B cell (primary cell): Measurements from ENCODE around the gene SPDYC. TPM values are rescaled to one million over a fixed set of nuclear protein-coding genes. Genes with fewer than 3 reads are reported as not detected.

Experiments used
- ATAC-seq: fragments of 200-7000 bp; cut with Tn5 transposase; one replicate; pipeline ENCODE4 v1.10.0; 2021; ENCODE audit warnings: low read depth, mild to moderate bottlenecking, moderate number of reproducible peaks, moderate library complexity
- CTCF ChIA-PET: fragments of 350-600 bp; sonication (Branson Sonifier 250); formaldehyde crosslinking; loops from one replicate; lab custom pipeline; 2021; ENCODE audit warnings: antibody characterized with exemption, inconsistent platforms; lab: Charles Lee
- POLR2A ChIA-PET: fragments of 350-600 bp; sonication (Branson Sonifier 250); formaldehyde crosslinking; loops from one replicate; lab custom pipeline; 2021; ENCODE audit warnings: antibody characterized with exemption; lab: Charles Lee
- DNase-seq: peaks from one replicate; pipeline ENCODE4 v3.0.0; 2013
- H2AFZ ChIP-seq: 2 replicates; pipeline ENCODE4 v1.6.1; 2012; ENCODE audit warnings: mild to moderate bottlenecking, low read depth, low read length; ENCODE audit not compliant: insufficient read depth, poor library complexity, severe bottlenecking
- H3K27ac ChIP-seq, 2 donors: 1 replicate in 1 of 2; 2 replicates in 1 of 2; pipeline ENCODE4 v1.5.1; 2012 to 2013; ENCODE audit warnings: low read length in 2 of 2, mild to moderate bottlenecking in 2 of 2, moderate library complexity in 1 of 2
- H3K27me3 ChIP-seq, 4 experiments: fragments of 200-600 bp in 1 of 4; sonication (generic) in 1 of 4; replicated peaks in 1 of 4; 1 replicate in 2 of 4; 2 replicates in 2 of 4; pipeline versions ENCODE4 v1.6.1 to v1.7.0; 2013 to 2016; ENCODE audit warnings: low read length in 3 of 4, mild to moderate bottlenecking in 2 of 4, mixed read lengths in 1 of 4, moderate library complexity in 1 of 4; ENCODE audit not compliant: insufficient read depth in 4 of 4, control insufficient read depth in 3 of 4; ENCODE audit errors: control extremely low read depth in 1 of 4
- H3K36me3 ChIP-seq, 2 experiments: replicated peaks in 1 of 2; 1 replicate in 1 of 2; 2 replicates in 1 of 2; pipeline versions ENCODE4 v1.6.1 to v1.7.1; 2013; ENCODE audit warnings: low read length in 1 of 2; ENCODE audit not compliant: insufficient read depth in 2 of 2, control insufficient read depth in 1 of 2; ENCODE audit errors: control extremely low read depth in 1 of 2, extremely low read depth in 1 of 2
- H3K4me1 ChIP-seq, 2 donors: fragments of 200-600 bp in 1 of 2; sonication (generic) in 1 of 2; 1 replicate in 1 of 2; 2 replicates in 1 of 2; pipeline versions ENCODE4 v1.5.1 to v1.6.1; 2013 to 2017; ENCODE audit warnings: low read length in 2 of 2; ENCODE audit not compliant: control insufficient read depth in 2 of 2, insufficient read depth in 2 of 2
- H3K4me2 ChIP-seq: replicated peaks from 2 replicates; pipeline ENCODE3; 2012; ENCODE audit warnings: mild to moderate bottlenecking, low read depth, low read length; ENCODE audit not compliant: poor library complexity, severe bottlenecking
- H3K4me3 ChIP-seq, 5 experiments: fragments of 200-600 bp in 1 of 5; sonication (generic) in 1 of 5; 1 replicate in 3 of 5; 2 replicates in 2 of 5; pipeline versions ENCODE4 v1.5.1 to v1.7.0; 2011 to 2016; ENCODE audit warnings: low read length in 4 of 5, mild to moderate bottlenecking in 4 of 5, low read depth in 2 of 5, control low read depth in 1 of 5, moderate library complexity in 1 of 5; ENCODE audit not compliant: insufficient read depth in 1 of 5; ENCODE audit errors: control extremely low read depth in 1 of 5, extremely low read depth in 1 of 5
- H3K79me2 ChIP-seq: fragments of 200-600 bp; sonication (generic); one replicate; pipeline ENCODE4 v1.6.0; 2016; ENCODE audit warnings: low read length; ENCODE audit not compliant: control insufficient read depth, insufficient read depth
- H3K9ac ChIP-seq: fragments of 200-600 bp; sonication (generic); 2 replicates; pipeline ENCODE4 v1.6.1; 2017; ENCODE audit warnings: mild to moderate bottlenecking, low read length, moderate library complexity
- H3K9me3 ChIP-seq, 3 donors: one replicate each; pipeline versions ENCODE4 v1.6.1 to v1.7.1; 2013; ENCODE audit warnings: low read length in 2 of 3; ENCODE audit not compliant: control insufficient read depth in 2 of 3, insufficient read depth in 1 of 3; ENCODE audit errors: control extremely low read depth in 1 of 3
- H4K20me1 ChIP-seq: 2 replicates; pipeline ENCODE4 v1.6.0; 2012; ENCODE audit warnings: mild to moderate bottlenecking, low read length; ENCODE audit not compliant: insufficient read depth, control insufficient read depth, poor library complexity, severe bottlenecking
- H3K27ac Mint-ChIP-seq: one replicate; pipeline ENCODE4 v1.8.0; 2021; ENCODE audit warnings: mixed read lengths
- H3K27me3 Mint-ChIP-seq: one replicate; pipeline ENCODE4 v1.8.0; 2021; ENCODE audit warnings: mixed read lengths
- H3K4me1 Mint-ChIP-seq: one replicate; pipeline ENCODE4 v1.8.0; 2021; ENCODE audit warnings: mixed read lengths
- H3K4me3 Mint-ChIP-seq: one replicate; pipeline ENCODE4 v1.8.0; 2021; ENCODE audit warnings: mixed read lengths
- H3K9me3 Mint-ChIP-seq: one replicate; pipeline ENCODE4 v1.8.0; 2022; ENCODE audit warnings: mixed read lengths; ENCODE audit not compliant: insufficient read depth
- CTCF ChIP-seq: fragments of 200-600 bp; IDR thresholded peaks from one replicate; pipeline ENCODE4 v1.8.0; 2022; ENCODE audit warnings: antibody characterized with exemption, mild to moderate bottlenecking
- EZH2 ChIP-seq: IDR thresholded peaks from 2 replicates; pipeline ENCODE4 v1.6.1; 2012; ENCODE audit warnings: borderline replicate concordance, low read depth, mild to moderate bottlenecking, moderate library complexity, low read length; ENCODE audit not compliant: insufficient read depth, poor library complexity, severe bottlenecking
- WGBS: methylation state at CpG from one replicate; pipeline ENCODE4 v1.1.5; 2013; ENCODE audit warnings: missing lambda C conversion rate; ENCODE audit not compliant: insufficient coverage; 5-methylcytosine and 5-hydroxymethylcytosine counted together
- intact Hi-C: fragments of 100-400 bp; cut with micrococcal nuclease; formaldehyde crosslinking; loops from one replicate; pipeline ENCODE4 v1.10.0; 2022
- polyA plus RNA-seq: library from polyadenylated mRNA; depleted of rRNA; stranded (reverse); fragments of >200 nt; gene quantifications from 2 replicates; pipeline ENCODE4 v1.2.3, GENCODE V29; 2012
- total RNA-seq, 2 donors: library from RNA; stranded (reverse); fragments of 120-200 nt in 1 of 2; gene quantifications; 1 replicate in 1 of 2; 2 replicates in 1 of 2; pipeline versions ENCODE4 v1.2.3 to v1.2.4, GENCODE V29; 2013 to 2022

The SPDYC gene
- total and polyA plus RNA-seq, 2 donors (not counting 1 experiment from before 2014, with no cell fraction given): not detected

- intact Hi-C loops: no loop called here
- DNase-seq (no peak), ATAC-seq (no peak)
- Histone ChIP-seq H4K20me1 (no peaks in the 10 kb centered on the region), H3K9ac (no peak overlapping the region), H3K36me3 (no peaks in the 10 kb centered on the region), H3K79me2 (no peaks in the 10 kb centered on the region), H3K9me3 (no peaks in the 10 kb centered on the region), H3K27me3 (no peaks in the 10 kb centered on the region), H3K4me1 (peaks cover 6 to 11% of the 10 kb centered on the region in 2 donors), H3K27ac (no peak overlapping the region), H3K4me2 (no peak overlapping the region), H3K4me3 (no peak overlapping the region), H2AFZ (no peak overlapping the region)
- 92% methylated on average over 9 of the region's 9 CpGs for WGBS
- ChIA-PET CTCF (interaction anchor here (0.6 to 2.0 kb wide), 3 partner anchors 19 to 1665 kb away, joined by 3 to 5 read pairs (median 4); no protein-coding TSS in a partner anchor), POLR2A (interaction anchor here (0.5 kb wide), 1 partner anchor 106 kb away, joined by 3 read pairs; no protein-coding TSS in a partner anchor)
- no peak for TF ChIP-seq EZH2
- TF ChIP-seq CTCF: no peak
- Mint-ChIP-seq H3K27me3 (no peaks in the 10 kb centered on the region), H3K27ac (no peak overlapping the region), H3K4me1 (peaks cover 4% of the 10 kb centered on the region), H3K9me3 (no peaks in the 10 kb centered on the region), H3K4me3 (no peak overlapping the region)
Measured at GRCh38 chr11:65218446-65218845, 48.4 kb downstream of the SPDYC start.

DNA sequence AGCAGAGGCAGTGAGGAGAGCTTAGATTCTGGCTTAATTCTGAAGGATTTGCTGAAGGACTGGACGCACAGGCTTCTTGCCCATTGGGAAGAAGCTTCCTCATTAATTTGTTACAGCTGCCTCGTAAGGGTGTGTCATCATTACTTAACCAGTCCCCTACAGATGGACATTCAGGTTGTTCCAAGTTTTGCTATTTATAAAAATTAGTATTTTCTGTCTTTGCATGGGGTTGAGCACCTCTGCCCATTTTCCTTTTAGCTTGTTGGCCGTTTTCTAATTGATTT is 49.8 kb downstream of the SPDYC start:
- no peaks in the 10 kb centered on the region for H3K27me3 ChIP-seq
- CTCF ChIA-PET: interaction anchor here (0.7 to 1.2 kb wide), 2 partner anchors 14 to 30 kb away, joined by 3 read pairs; no protein-coding TSS in a partner anchor
- no peaks in the 10 kb centered on the region for H3K9me3 ChIP-seq
- no peak overlapping the region for H3K4me3 ChIP-seq
- no CpG with 5 or more reads among the region's 3 CpGs for WGBS
- H3K36me3 ChIP-seq: no peaks in the 10 kb centered on the region
- Mint-ChIP-seq H3K9me3 (no peaks in the 10 kb centered on the region), H3K4me1 (peaks cover 2% of the 10 kb centered on the region), H3K4me3 (no peak overlapping the region), H3K27ac (no peak overlapping the region), H3K27me3 (no peaks in the 10 kb centered on the region)
- intact Hi-C loops: no loop called here
- no peak overlapping the region for H3K9ac ChIP-seq
- H3K4me1 ChIP-seq: peaks cover 0 to under 1% of the 10 kb centered on the region in 2 donors
- no peaks in the 10 kb centered on the region for H3K79me2 ChIP-seq
- no peaks in the 10 kb centered on the region for H4K20me1 ChIP-seq
- POLR2A ChIA-PET: no interaction called here
- H3K4me2 ChIP-seq: no peak overlapping the region
- ATAC-seq (no peak), DNase-seq (no peak)
- no peak overlapping the region for H2AFZ ChIP-seq
- no peak for TF ChIP-seq EZH2
- no peak for TF ChIP-seq CTCF
- no peak overlapping the region for H3K27ac ChIP-seq
